SKM-1 (cell line): ENCODE measurements around the gene CDK5RAP2.

Experiments
- DNase-seq: peaks from one replicate; lab custom pipeline; 2025; ENCODE audit not compliant: unreplicated experiment; lab: John Stamatoyannopoulos, UW

Gene CDK5RAP2

GRCh38 chr9:120362446-120362845 lies 217.5 kb downstream of the CDK5RAP2 start:
- DNase-seq, result no peak

DNA sequence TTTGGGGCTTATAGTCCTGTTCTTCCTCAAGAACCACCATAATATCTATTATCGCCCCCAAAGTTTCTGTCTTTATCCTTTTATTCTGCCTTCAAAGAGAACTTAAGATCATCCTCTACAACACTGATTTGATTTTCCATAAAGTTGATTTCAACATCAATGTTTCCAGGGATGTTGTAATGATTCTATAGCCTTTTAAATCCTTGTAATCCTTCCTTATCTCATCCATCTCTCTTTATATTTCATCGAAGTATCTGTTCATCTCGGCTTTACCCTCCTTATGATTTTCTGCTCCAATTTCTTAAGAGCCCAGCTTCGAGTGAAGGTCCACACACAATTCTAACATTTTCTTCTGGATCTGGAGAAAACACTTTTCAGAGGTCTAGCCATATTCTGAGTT lies 218.4 kb downstream of the CDK5RAP2 start:
- DNase-seq, result no peak

DNA sequence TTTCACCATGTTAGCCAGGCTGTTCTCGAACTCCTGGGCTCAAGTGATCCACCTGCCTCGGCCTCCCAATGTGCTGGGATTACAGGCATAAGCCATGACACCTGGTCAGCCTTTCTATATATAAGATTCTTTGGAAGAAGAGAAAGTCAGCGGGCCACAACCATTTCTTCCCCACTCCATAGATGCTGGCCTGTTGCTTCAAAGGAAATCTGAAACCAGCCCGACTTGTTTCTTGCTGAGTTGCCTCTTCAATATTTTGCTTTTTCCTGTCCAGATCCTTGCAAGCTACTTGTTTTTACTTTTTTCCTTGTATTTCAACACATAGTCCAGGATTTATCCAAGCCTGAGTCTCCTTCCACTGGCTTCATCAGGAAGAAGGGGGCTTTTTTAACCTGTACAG lies 219.5 kb downstream of the CDK5RAP2 start:
- no peak for DNase-seq

DNA sequence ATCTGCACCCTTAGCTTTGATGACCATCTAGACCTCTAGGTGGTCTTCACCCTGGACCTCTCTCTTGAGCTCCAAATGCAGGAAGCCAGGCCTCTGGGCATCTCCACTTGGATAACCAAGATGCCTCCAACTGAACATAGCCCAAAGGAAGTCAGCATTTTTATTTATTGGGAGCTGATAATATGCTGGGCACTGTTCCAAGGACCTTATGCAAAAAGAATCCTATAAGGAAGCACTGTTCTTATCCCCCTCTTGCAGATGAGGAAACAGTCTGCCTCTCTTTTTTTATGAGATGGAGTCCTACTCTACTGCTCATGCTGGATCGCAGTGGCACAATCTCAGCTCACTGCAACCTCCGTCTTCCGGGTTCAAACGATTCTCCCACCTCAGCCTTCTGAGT lies 219.9 kb downstream of the CDK5RAP2 start:
- no peak for DNase-seq

DNA sequence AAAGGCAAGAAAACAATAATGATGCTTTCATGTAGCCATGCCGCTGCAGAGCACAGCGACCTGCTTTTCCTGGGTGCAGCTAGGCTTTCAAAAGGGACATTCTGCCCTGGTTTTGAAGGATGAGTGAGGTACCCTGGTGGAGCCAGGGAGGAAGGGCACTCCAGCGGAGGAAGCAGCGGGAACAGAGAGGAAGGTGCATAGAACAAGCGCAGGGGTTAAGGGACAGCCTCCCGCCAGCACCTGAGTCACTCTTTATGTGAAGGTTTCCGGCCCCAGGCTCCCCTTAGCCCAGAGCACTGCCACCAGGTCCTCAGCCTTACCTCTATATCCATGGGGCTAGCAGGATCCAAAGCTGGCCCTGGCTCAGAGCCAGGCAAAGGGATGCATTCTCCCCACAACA lies 221.1 kb downstream of the CDK5RAP2 start:
- no peak for DNase-seq

GRCh38 chr9:120353506-120353905 lies 226.5 kb downstream of the CDK5RAP2 start:
- DNase-seq, result no peak

GRCh38 chr9:120351106-120351505 lies 228.9 kb downstream of the CDK5RAP2 start:
- no peak for DNase-seq

DNA sequence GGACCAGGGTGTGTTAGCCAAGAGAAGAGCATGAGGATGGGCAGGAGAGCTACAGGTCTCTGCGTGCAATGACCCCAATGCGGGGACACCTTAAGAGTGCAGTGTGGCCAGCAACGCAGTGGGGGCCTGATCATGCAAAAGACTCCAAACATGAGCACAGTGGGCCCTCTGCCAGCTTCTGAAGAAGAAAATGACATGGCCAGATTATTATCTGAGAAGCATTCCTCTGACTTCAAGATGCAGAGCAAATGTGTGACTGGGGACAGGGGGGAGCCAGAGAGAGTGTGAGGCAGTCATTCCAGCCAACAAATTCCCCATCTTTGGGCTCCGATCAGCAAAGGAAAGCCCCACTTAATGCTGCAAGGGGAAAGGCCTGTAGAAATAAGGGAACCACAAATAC lies 229.4 kb downstream of the CDK5RAP2 start:
- no peak for DNase-seq

GRCh38 chr9:120348951-120349429 lies 231.0 kb downstream of the CDK5RAP2 start:
- DNase-seq, result peak; percentile 26

DNA sequence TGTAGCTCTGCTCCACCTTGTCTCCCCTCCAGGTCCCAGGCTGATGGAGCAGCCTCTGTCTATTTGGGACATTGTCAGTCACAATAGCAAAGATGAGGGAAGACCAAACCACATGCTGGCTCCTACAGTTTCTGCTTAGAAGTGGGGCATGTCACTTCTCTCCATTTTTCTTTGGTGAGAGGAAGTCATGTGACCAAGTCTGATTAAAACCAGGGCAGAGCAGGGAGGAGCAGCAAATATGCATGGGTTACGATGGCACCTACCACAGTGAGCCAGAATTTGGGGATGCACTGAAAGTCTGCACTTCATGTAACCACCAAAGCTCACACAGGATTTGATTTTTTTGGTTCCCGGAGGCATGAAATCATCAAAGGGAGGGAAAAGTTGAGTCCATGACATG lies 234.6 kb downstream of the CDK5RAP2 start:
- no peak for DNase-seq

DNA sequence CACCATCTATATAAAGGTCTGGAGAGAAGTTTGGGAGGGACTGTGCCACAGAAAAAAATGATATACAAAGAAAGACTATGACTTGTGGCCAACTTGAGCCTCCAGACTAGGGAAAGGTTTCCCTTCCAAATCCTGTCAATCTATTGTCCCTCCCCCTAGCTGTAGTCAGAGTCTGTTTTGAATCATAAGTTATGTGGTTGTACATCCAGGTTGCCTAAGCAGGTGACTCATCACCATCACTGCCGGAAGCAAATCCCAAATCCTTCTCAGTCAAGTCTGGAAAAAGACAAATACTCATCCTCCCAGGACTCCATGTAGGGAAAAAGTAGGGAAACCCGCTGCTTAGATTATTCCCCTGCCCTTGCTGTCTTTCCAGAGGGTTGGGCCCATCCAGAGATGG lies 235.7 kb downstream of the CDK5RAP2 start:
- no peak for DNase-seq

DNA sequence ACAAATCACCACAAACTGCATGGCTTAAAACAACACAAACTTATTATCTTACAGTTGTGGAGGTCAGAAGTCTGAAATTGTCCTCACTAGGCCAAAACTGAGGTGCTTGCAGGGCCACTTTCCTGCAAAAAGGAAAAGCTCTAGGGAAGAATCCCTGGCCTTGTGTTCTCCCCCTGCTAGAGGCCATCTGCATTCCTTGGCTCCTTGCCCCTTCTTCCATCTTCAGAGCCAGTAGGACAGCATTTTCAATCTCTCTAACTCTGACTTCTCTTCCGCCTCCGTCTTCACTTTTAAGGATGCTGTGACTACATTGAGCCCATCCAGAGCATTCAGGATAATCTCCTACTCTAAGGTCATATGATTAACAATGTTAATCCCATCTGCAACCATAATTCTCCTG lies 236.6 kb downstream of the CDK5RAP2 start:
- no peak for DNase-seq
